PC-9 (cell line): ENCODE measurements around the gene CERS3. TPM values are rescaled to one million over a fixed set of nuclear protein-coding genes. Genes with fewer than 3 reads are reported as not detected.

Experiments
- BruUV-seq: library from RNA; stranded (reverse); fragments of 400-500 nt; replicated peaks from 2 replicates; lab custom pipeline; 2021; lab: Mats Ljungman, UMichigan
- CTCF ChIA-PET: fragments of 300-600 bp; sonication (Branson Sonifier 250); formaldehyde crosslinking; loops from one replicate; lab custom pipeline; 2022; ENCODE audit warnings: antibody characterized with exemption; lab: Charles Lee
- POLR2A ChIA-PET: fragments of 300-600 bp; sonication (Branson Sonifier 250); formaldehyde crosslinking; loops from one replicate; lab custom pipeline; 2022; ENCODE audit warnings: antibody characterized with exemption; ENCODE audit not compliant: unreplicated experiment; lab: Charles Lee
- DNase-seq, 2 experiments: peaks; one replicate each; pipeline versions ENCODE4 v3.0.0 to v3.0.0-alpha.2; 2015 to 2022; ENCODE audit warnings: mixed read lengths in 1 of 2
- H2AFZ ChIP-seq: fragments of 200-600 bp; sonication (generic); 2 replicates; pipeline ENCODE4 v1.8.1; 2017; ENCODE audit warnings: antibody characterized with exemption
- H3F3A ChIP-seq: fragments of 200-600 bp; sonication (generic); 2 replicates; pipeline ENCODE4 v1.8.1; 2017; ENCODE audit warnings: antibody characterized with exemption, mild to moderate bottlenecking, low read depth; ENCODE audit not compliant: insufficient read depth
- H3K27ac ChIP-seq: fragments of 200-600 bp; sonication (generic); 2 replicates; pipeline ENCODE4 v1.6.1; 2016; ENCODE audit warnings: mixed run types
- H3K27me3 ChIP-seq: fragments of 200-600 bp; sonication (generic); 2 replicates; pipeline ENCODE4 v1.6.1; 2016; ENCODE audit warnings: low read depth, mixed run types; ENCODE audit not compliant: insufficient read depth
- H3K36me3 ChIP-seq: fragments of 200-600 bp; sonication (generic); 2 replicates; pipeline ENCODE4 v1.6.1; 2016; ENCODE audit warnings: low read depth, mixed run types
- H3K4me1 ChIP-seq: fragments of 200-600 bp; sonication (generic); replicated peaks from 2 replicates; pipeline ENCODE4 v1.6.1; 2016; ENCODE audit warnings: mixed run types; ENCODE audit not compliant: insufficient read depth
- H3K4me2 ChIP-seq: fragments of 200-600 bp; sonication (generic); 2 replicates; pipeline ENCODE4 v1.6.1; 2017; ENCODE audit warnings: mixed run types
- H3K4me3 ChIP-seq: fragments of 200-600 bp; sonication (generic); 2 replicates; pipeline ENCODE4 v1.6.1; 2016; ENCODE audit warnings: mixed run types
- H3K79me2 ChIP-seq: fragments of 200-600 bp; sonication (generic); 2 replicates; pipeline ENCODE4 v1.6.1; 2017; ENCODE audit warnings: low read depth, mixed run types
- H3K9me2 ChIP-seq: fragments of 200-600 bp; sonication (generic); 2 replicates; pipeline ENCODE4 v1.8.1; 2017; ENCODE audit warnings: mild to moderate bottlenecking; ENCODE audit not compliant: insufficient read depth
- H3K9me3 ChIP-seq: fragments of 200-600 bp; sonication (generic); 2 replicates; pipeline ENCODE4 v1.8.1; 2016; ENCODE audit warnings: low read depth; ENCODE audit not compliant: insufficient read depth
- H4K20me1 ChIP-seq: fragments of 200-600 bp; sonication (generic); 2 replicates; pipeline ENCODE4 v1.8.1; 2017; ENCODE audit not compliant: insufficient read depth
- EZH2 ChIP-seq: fragments of 200-600 bp; sonication (generic); IDR thresholded peaks from 2 replicates; pipeline ENCODE4 v1.8.0; 2017; ENCODE audit warnings: antibody characterized with exemption, low read depth
- intact Hi-C: fragments of 100-400 bp; cut with micrococcal nuclease; formaldehyde crosslinking; loops from one replicate; pipeline ENCODE4 v1.10.0; 2022; ENCODE audit not compliant: unreplicated experiment
- total RNA-seq: library from RNA; stranded (reverse); gene quantifications from 2 replicates; pipeline ENCODE4 v1.2.3, GENCODE V29; 2021
- TF ChIP-seq, protein P1 (sequence below): fragments of 200-600 bp; sonication (generic); conservative IDR thresholded peaks from 2 replicates; pipeline ENCODE4 v1.6.1; 2017; ENCODE audit warnings: mixed run types, antibody characterized with exemption, mild to moderate bottlenecking, moderate library complexity

Gene CERS3
- total RNA-seq, 1 experiment from 2014 or later = not detected

DNA sequence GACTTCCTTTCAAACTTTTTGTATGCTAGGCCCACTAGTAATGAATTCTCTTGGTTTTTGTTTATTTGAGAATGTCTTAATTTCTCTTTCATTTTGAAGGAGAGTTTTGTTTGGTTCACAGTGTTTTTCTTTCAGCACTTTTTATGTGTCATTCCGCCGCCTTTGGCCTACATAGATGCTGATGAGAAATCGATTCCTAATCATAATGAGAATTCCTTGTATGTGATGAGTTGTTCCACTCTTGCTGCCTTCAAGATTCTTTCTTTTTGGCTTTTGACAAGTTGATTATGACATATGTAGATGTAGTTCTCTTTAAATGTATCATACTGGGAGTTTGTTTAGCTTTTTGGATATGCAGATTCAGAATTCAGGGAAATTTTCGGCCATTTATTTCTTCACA, 35.5 kb downstream of the CERS3 start:
- H3K27me3 ChIP-seq = peaks cover 14% of the 10 kb centered on the region; the same call in 1 of the 2 replicates

DNA sequence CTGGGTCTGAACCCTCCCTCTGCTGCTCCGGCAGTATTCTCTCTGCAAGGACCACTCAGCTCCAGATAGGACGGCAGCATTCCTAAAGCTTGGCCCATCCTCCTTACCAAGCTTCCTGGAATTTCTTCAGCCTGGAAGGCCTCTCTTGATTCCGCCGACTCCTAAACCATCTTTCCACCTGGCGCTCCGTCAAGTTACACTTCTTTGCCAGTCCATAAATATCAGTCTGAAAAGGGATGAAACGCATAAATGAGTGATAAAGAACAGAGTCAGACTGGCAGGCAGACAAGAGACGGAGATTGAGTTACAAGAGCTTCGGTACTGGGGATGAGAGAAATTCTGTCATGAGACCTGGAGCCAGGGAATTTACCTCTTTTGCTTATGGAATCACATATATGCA, 44.3 kb downstream of the CERS3 start:
- intact Hi-C loops = no loop called here
- Histone ChIP-seq H3K4me2 (no peak overlapping the region), H3K9me3 (no peaks in the 10 kb centered on the region), H3K9me2 (no peaks in the 10 kb centered on the region), H3K4me3 (no peak overlapping the region), H3F3A (no peaks in the 10 kb centered on the region), H3K79me2 (no peaks in the 10 kb centered on the region), H3K27ac (no peak overlapping the region), H3K36me3 (no peaks in the 10 kb centered on the region), H2AFZ (no peak overlapping the region), H4K20me1 (no peaks in the 10 kb centered on the region), H3K4me1 (no peaks in the 10 kb centered on the region), H3K27me3 (no peaks in the 10 kb centered on the region)
- no peak for TF ChIP-seq EZH2
- TF ChIP-seq, protein P1, sequence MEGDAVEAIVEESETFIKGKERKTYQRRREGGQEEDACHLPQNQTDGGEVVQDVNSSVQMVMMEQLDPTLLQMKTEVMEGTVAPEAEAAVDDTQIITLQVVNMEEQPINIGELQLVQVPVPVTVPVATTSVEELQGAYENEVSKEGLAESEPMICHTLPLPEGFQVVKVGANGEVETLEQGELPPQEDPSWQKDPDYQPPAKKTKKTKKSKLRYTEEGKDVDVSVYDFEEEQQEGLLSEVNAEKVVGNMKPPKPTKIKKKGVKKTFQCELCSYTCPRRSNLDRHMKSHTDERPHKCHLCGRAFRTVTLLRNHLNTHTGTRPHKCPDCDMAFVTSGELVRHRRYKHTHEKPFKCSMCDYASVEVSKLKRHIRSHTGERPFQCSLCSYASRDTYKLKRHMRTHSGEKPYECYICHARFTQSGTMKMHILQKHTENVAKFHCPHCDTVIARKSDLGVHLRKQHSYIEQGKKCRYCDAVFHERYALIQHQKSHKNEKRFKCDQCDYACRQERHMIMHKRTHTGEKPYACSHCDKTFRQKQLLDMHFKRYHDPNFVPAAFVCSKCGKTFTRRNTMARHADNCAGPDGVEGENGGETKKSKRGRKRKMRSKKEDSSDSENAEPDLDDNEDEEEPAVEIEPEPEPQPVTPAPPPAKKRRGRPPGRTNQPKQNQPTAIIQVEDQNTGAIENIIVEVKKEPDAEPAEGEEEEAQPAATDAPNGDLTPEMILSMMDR = no peak
- no TSS peak for BruUV-seq
- no peak for DNase-seq
- ChIA-PET POLR2A (no interaction called here), CTCF (no interaction called here)

More for the DNA sequence above, 35.5 kb downstream of the CERS3 start:
- Histone ChIP-seq H3K4me2 (no peak overlapping the region), H3K36me3 (no peaks in the 10 kb centered on the region), H2AFZ (no peak overlapping the region), H3K9me2 (no peaks in the 10 kb centered on the region), H4K20me1 (no peaks in the 10 kb centered on the region), H3K9me3 (no peaks in the 10 kb centered on the region), H3K4me3 (no peak overlapping the region), H3F3A (no peaks in the 10 kb centered on the region), H3K27ac (no peak overlapping the region), H3K79me2 (no peaks in the 10 kb centered on the region), H3K4me1 (no peaks in the 10 kb centered on the region)
- intact Hi-C loops = no loop called here
- TF ChIP-seq, protein P1 = no peak
- TF ChIP-seq EZH2 = no peak
- BruUV-seq = no TSS peak
- no peak for DNase-seq
- POLR2A ChIA-PET = no interaction called here
- CTCF ChIA-PET = no interaction called here

DNA sequence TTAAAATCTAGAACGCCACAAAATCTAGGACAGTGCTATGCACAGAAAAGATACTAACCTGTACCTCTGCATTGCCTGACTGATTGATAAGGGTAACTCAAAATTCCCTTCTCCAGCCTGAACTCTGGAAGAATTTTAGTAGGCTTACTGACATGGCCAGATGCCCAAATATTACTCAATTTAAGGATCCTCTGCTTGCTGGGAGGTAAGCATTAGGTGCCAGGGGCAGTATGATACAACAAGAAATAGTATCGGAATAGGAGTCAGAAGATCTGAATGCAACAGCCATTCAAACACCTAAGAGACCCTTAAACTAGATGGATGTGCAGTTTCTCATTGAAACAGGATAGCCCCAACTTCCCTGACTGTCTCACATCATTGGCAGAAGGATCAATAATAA, 45.4 kb downstream of the CERS3 start:
- BruUV-seq = no TSS peak

More for the DNA sequence above, 45.4 kb downstream of the CERS3 start:
- Histone ChIP-seq H3K27me3 (no peaks in the 10 kb centered on the region), H3F3A (no peaks in the 10 kb centered on the region), H3K9me3 (no peaks in the 10 kb centered on the region), H3K27ac (no peak overlapping the region), H3K79me2 (no peaks in the 10 kb centered on the region), H3K4me2 (no peak overlapping the region), H3K36me3 (no peaks in the 10 kb centered on the region), H3K9me2 (no peaks in the 10 kb centered on the region), H3K4me3 (no peak overlapping the region), H3K4me1 (no peaks in the 10 kb centered on the region), H2AFZ (no peak overlapping the region), H4K20me1 (no peaks in the 10 kb centered on the region)
- CTCF ChIA-PET = no interaction called here
- intact Hi-C loops = no loop called here
- DNase-seq = no peak
- POLR2A ChIA-PET = no interaction called here
- no peak for TF ChIP-seq EZH2
- TF ChIP-seq, protein P1 = no peak
